HepG2 (cell line): ENCODE data around the gene TTC4. TPM values are rescaled to one million over a fixed set of nuclear protein-coding genes. Genes with fewer than 3 reads are reported as not detected.

Experiments used
- ARID3A ChIP-seq: IDR thresholded peaks from 2 replicates; pipeline ENCODE4 v1.6.1; 2012; ENCODE audit warnings: low read depth, low read length, improper control_type of control experiment
- HES4 ChIP-seq: sonication (generic); formaldehyde crosslinking; IDR thresholded peaks from 2 replicates; pipeline ENCODE4 v1.9.0; 2021; ENCODE audit warnings: mild to moderate bottlenecking, missing genetic modification reagents, borderline replicate concordance
- HNRNPH1 ChIP-seq: fragments of 200-400 bp; formaldehyde crosslinking; optimal IDR thresholded peaks from 2 replicates; pipeline ENCODE3; 2017; ENCODE audit warnings: mild to moderate bottlenecking, low read depth, low read length
- HOXA7 ChIP-seq: sonication (generic); formaldehyde crosslinking; IDR thresholded peaks from 2 replicates; pipeline ENCODE4 v1.8.1; 2022; ENCODE audit warnings: mild to moderate bottlenecking, missing genetic modification reagents, moderate library complexity
- KDM2A ChIP-seq: sonication (generic); formaldehyde crosslinking; IDR thresholded peaks from 2 replicates; pipeline ENCODE4 v1.4.0; 2020; ENCODE audit warnings: low read depth, missing genetic modification reagents, borderline replicate concordance
- MAX ChIP-seq: IDR thresholded peaks from 2 replicates; pipeline ENCODE4 v1.6.1; 2012; ENCODE audit warnings: inconsistent platforms
- MTF2 ChIP-seq: sonication (generic); formaldehyde crosslinking; IDR thresholded peaks from 2 replicates; pipeline ENCODE4 v1.5.0; 2020; ENCODE audit warnings: missing genetic modification reagents, borderline replicate concordance
- PCBP1 ChIP-seq: fragments of 200-400 bp; formaldehyde crosslinking; IDR thresholded peaks from 2 replicates; pipeline ENCODE4 v1.6.1; 2017; ENCODE audit warnings: mild to moderate bottlenecking, low read depth, low read length, borderline replicate concordance
- POLR2G ChIP-seq: fragments of 200-400 bp; formaldehyde crosslinking; IDR thresholded peaks from 2 replicates; pipeline ENCODE4 v1.6.1; 2018; ENCODE audit warnings: mild to moderate bottlenecking, low read depth, low read length, moderate library complexity
- REXO4 ChIP-seq: sonication (generic); formaldehyde crosslinking; IDR thresholded peaks from 2 replicates; pipeline ENCODE4 v1.8.0; 2022; ENCODE audit warnings: missing genetic modification reagents, mild to moderate bottlenecking, borderline replicate concordance
- SRSF4 ChIP-seq: fragments of 200-400 bp; formaldehyde crosslinking; IDR thresholded peaks from one replicate; pipeline ENCODE4 v1.6.1; 2018; ENCODE audit warnings: mild to moderate bottlenecking, low read depth, low read length, moderate library complexity; ENCODE audit not compliant: poor library complexity, severe bottlenecking
- THAP8 ChIP-seq: sonication (generic); formaldehyde crosslinking; IDR thresholded peaks from 2 replicates; pipeline ENCODE4 v1.5.1; 2020; ENCODE audit warnings: missing genetic modification reagents, mild to moderate bottlenecking, borderline replicate concordance
- UBTF ChIP-seq: sonication (generic); formaldehyde crosslinking; IDR thresholded peaks from 2 replicates; pipeline ENCODE4 v1.4.0; 2020; ENCODE audit warnings: mild to moderate bottlenecking, missing genetic modification reagents
- ZFX ChIP-seq: sonication (generic); formaldehyde crosslinking; IDR thresholded peaks from 2 replicates; pipeline ENCODE4 v1.4.0; 2020; ENCODE audit warnings: mild to moderate bottlenecking, low read depth, missing genetic modification reagents, moderate library complexity
- ZNF251 ChIP-seq: sonication (generic); formaldehyde crosslinking; IDR thresholded peaks from 2 replicates; pipeline ENCODE4 v1.9.0; 2021; ENCODE audit warnings: mild to moderate bottlenecking, missing genetic modification reagents
- ZNF460 ChIP-seq: sonication (generic); formaldehyde crosslinking; IDR thresholded peaks from 2 replicates; pipeline ENCODE4 v1.5.1; 2020; ENCODE audit warnings: missing genetic modification reagents, mild to moderate bottlenecking, borderline replicate concordance
- ZNF512B ChIP-seq: sonication (generic); formaldehyde crosslinking; IDR thresholded peaks from 2 replicates; pipeline ENCODE4 v1.5.1; 2020; ENCODE audit warnings: missing genetic modification reagents, mild to moderate bottlenecking, borderline replicate concordance
- ZNF557 ChIP-seq: sonication (generic); formaldehyde crosslinking; IDR thresholded peaks from 2 replicates; pipeline ENCODE4 v1.4.0; 2020; ENCODE audit warnings: missing genetic modification reagents
- ZNF788 ChIP-seq: sonication (generic); formaldehyde crosslinking; IDR thresholded peaks from 2 replicates; pipeline ENCODE4 v1.5.0; 2020; ENCODE audit warnings: mild to moderate bottlenecking, missing genetic modification reagents, borderline replicate concordance
- ZSCAN21 ChIP-seq: sonication (generic); formaldehyde crosslinking; IDR thresholded peaks from 2 replicates; pipeline ENCODE4 v1.8.0; 2022; ENCODE audit warnings: mild to moderate bottlenecking, missing genetic modification reagents, moderate library complexity, borderline replicate concordance
- polyA plus RNA-seq, 8 experiments: library from polyadenylated mRNA; depleted of rRNA in 3 of 8; stranded (reverse) in 7 of 8; unstranded in 1 of 8; fragments of >200 nt; fragmentation: Illumina TruSeq in 4 of 8; extraction: Trizol in 4 of 8; gene quantifications; 2 replicates each; pipeline versions ENCODE4 v1.2.1 to v1.2.3, GENCODE V29; 2011 to 2016; ENCODE audit warnings: low read depth in 4 of 8, missing spikeins in 1 of 8, mixed read lengths in 1 of 8; ENCODE audit not compliant: insufficient read depth in 1 of 8
- total RNA-seq, 5 experiments: library from RNA; depleted of rRNA; stranded (reverse); fragments of >200 nt; fragmentation: Illumina TruSeq; extraction: Trizol; gene quantifications; 2 replicates each; pipeline ENCODE4 v1.2.3, GENCODE V29; 2016; ENCODE audit warnings: low read depth in 1 of 5

TTC4 gene
- total and polyA plus RNA-seq, 2 of the 13 experiments (the other 11 are each of a cell fraction or from before 2014, with no cell fraction given) = 13.1 to 24.7 TPM

- TF ChIP-seq PCBP1 (peak; percentile 81; the same call in 1 of the 2 replicates), UBTF (CRISPR knock-in tag) (peak; percentile 73; the same call in 1 of the 2 replicates), ARID3A (0 out of 2 replicates have a peak, but pooled peaks have one; percentile 27), THAP8 (CRISPR knock-in tag) (no peak), KDM2A (CRISPR knock-in tag) (peak; percentile 97), ZSCAN21 (CRISPR knock-in tag) (peak; percentile 76; the same call in 1 of the 2 replicates), HNRNPH1 (no peak), HOXA7 (CRISPR knock-in tag) (no peak), POLR2G (peak; percentile 91), ZNF788 (CRISPR knock-in tag) (peak; percentile 99), MAX (peak; percentile 91), SRSF4 (no peak), HES4 (no peak; the same call in 1 of the 2 replicates), MTF2 (CRISPR knock-in tag) (peak; percentile 69; the same call in 1 of the 2 replicates), ZNF557 (no peak), ZNF460 (CRISPR knock-in tag) (peak; percentile 19; the same call in 1 of the 2 replicates), ZFX (CRISPR knock-in tag) (peak; percentile 60; the same call in 1 of the 2 replicates), REXO4 (CRISPR knock-in tag) (no peak), ZNF512B (CRISPR knock-in tag) (no peak), ZNF251 (CRISPR knock-in tag) (no peak)
Measured at GRCh38 chr1:54715493-54716298, at the start of gene TTC4 (continued).
